ENCODE results near the gene CARD11. TPM values are rescaled to one million over a fixed set of nuclear protein-coding genes. Genes with fewer than 3 reads are reported as not detected.

Gene CARD11
- total and polyA plus RNA-seq, 2 of the 4 experiments (the other 2 are of a cell fraction): 0.18 to 0.26 TPM

- Histone ChIP-seq H2AK5ac (ENCODE audit: low read depth, low read length) (no peak overlapping the region), H4K20me1 (ENCODE audit: insufficient read depth, low read length) (no peaks in the 10 kb centered on the region), H3K18ac (ENCODE audit: low read depth, low read length) (no peak overlapping the region), H3K23ac (ENCODE audit: low read depth, low read length) (no peak overlapping the region), H3K4me1 (ENCODE audit: control insufficient read depth, insufficient read depth, low read length) (no peaks in the 10 kb centered on the region), H2BK5ac (ENCODE audit: low read depth, low read length, poor library complexity, severe bottlenecking) (no peak overlapping the region), H2BK15ac (ENCODE audit: low read depth, low read length) (no peak overlapping the region), H3K27ac (ENCODE audit: insufficient read depth, low read length) (no peak overlapping the region), H3K9me1 (ENCODE audit: insufficient read depth, low read length) (no peaks in the 10 kb centered on the region), H3K79me1 (ENCODE audit: low read depth in 1 of 2, low read length in 2 of 2) (no peaks in the 10 kb centered on the region), H3K56ac (ENCODE audit: extremely low read depth, insufficient read depth, low read length) (no peak overlapping the region), H3K9me3 (ENCODE audit: control insufficient read depth, insufficient read depth, low read length) (peaks cover 7% of the 10 kb centered on the region), H2AFZ (replicated peaks; ENCODE audit: low read length, poor library complexity) (no peak overlapping the region), H4K5ac (ENCODE audit: low read depth, low read length) (no peak overlapping the region), H2BK20ac (ENCODE audit: low read depth, low read length) (no peak overlapping the region), H4K91ac (ENCODE audit: insufficient read depth, low read depth, low read length) (no peak overlapping the region), H4K8ac (ENCODE audit: low read depth in 2 of 2, low read length in 2 of 2) (no peak overlapping the region), H2BK120ac (ENCODE audit: low read depth, low read length) (no peak overlapping the region), H3K4me2 (ENCODE audit: low read depth, low read length) (no peak overlapping the region), H3K27me3 (ENCODE audit: control insufficient read depth, insufficient read depth, low read length) (no peaks in the 10 kb centered on the region; the same call in 1 of the 2 replicates), H3K9ac (ENCODE audit: low read depth, low read length) (no peak overlapping the region), H2AK9ac (replicated peaks; ENCODE audit: low read depth, low read length, poor library complexity) (no peak overlapping the region), H3K14ac (replicated peaks; ENCODE audit: low read depth, low read length) (no peak overlapping the region), H3K4me3 (ENCODE audit: insufficient read depth, low read depth, low read length) (no peak overlapping the region), H3K4ac (ENCODE audit: low read depth, low read length) (no peak overlapping the region), H3K36me3 (ENCODE audit: control insufficient read depth, insufficient read depth, low read length) (no peaks in the 10 kb centered on the region)
- ChIA-PET POLR2A (ENCODE audit: unreplicated experiment) (no interaction called here), CTCF (no interaction called here)
- in situ Hi-C loops (cut with MboI; ENCODE audit: low sequenced_read_pairs) (no loop called here), dilution Hi-C loops (cut with HindIII; ENCODE audit: low sequenced_read_pairs, unreplicated experiment) (no loop called here), intact Hi-C loops (cut with micrococcal nuclease) (no loop called here)
- no TSS peak for BruUV-seq (replicated peaks)
- ATAC-seq (ENCODE audit: low read depth): no peak
- no peak for DNase-seq
- TF ChIP-seq FOS (IDR thresholded peaks at IDR 0.05; ENCODE audit: low read depth, low read length) (no peak), MAFK (IDR thresholded peaks at IDR 0.05; ENCODE audit: low read depth, low read length) (no peak), CTCF (conservative IDR thresholded peaks at IDR 0.05; ENCODE audit: low read depth, low read length) (no peak), POLR2A (IDR thresholded peaks at IDR 0.05; ENCODE audit: low read depth, low read length) (no peak), MXI1 (IDR thresholded peaks at IDR 0.05; ENCODE audit: borderline replicate concordance, low read depth, low read length) (no peak), RAD21 (IDR thresholded peaks at IDR 0.05; ENCODE audit: low read length) (no peak), NFE2L2 (IDR thresholded peaks at IDR 0.05; ENCODE audit: low read depth, low read length) (no peak), ELK1 (IDR thresholded peaks at IDR 0.05; ENCODE audit: borderline replicate concordance, low read depth, low read length) (no peak), SMC3 (IDR thresholded peaks at IDR 0.05; ENCODE audit: low read depth, low read length) (no peak), BHLHE40 (IDR thresholded peaks at IDR 0.05; ENCODE audit: low read depth, low read length) (no peak), MAZ (IDR thresholded peaks at IDR 0.05; ENCODE audit: borderline replicate concordance, low read depth, low read length) (no peak), USF2 (IDR thresholded peaks at IDR 0.05; ENCODE audit: low read depth, low read length) (no peak), RCOR1 (IDR thresholded peaks at IDR 0.05; ENCODE audit: insufficient replicate concordance, low read length) (no peak), CHD1 (IDR thresholded peaks at IDR 0.05; ENCODE audit: low read depth, low read length) (no peak), RFX5 (IDR thresholded peaks at IDR 0.05; ENCODE audit: low read depth, low read length) (no peak), CEBPB (IDR thresholded peaks at IDR 0.05; ENCODE audit: low read depth, low read length) (no peak)
- 80% methylated on average over 1 of the region's 6 CpGs; no CpG with 5 or more reads in 1 of the 2 experiments for WGBS, 2 experiments (ENCODE audit: extremely low coverage in 2 of 2, insufficient read length in 1 of 2)
These were observed 30.2 kb upstream of the CARD11 start for GRCh38 chr7:3073763-3074458.

All from IMR-90 (cell line).